ENCODE measurements around the gene RANBP17. TPM values are rescaled to one million over a fixed set of nuclear protein-coding genes. Genes with fewer than 3 reads are reported as not detected.
A peak's percentile ranks its signal among the peaks of the same experiment; 100 is the strongest.

The RANBP17 gene
- total and polyA plus RNA-seq, 9 of the 15 experiments (the other 6 are each of a cell fraction or from before 2014, with no cell fraction given) = not detected

DNA sequence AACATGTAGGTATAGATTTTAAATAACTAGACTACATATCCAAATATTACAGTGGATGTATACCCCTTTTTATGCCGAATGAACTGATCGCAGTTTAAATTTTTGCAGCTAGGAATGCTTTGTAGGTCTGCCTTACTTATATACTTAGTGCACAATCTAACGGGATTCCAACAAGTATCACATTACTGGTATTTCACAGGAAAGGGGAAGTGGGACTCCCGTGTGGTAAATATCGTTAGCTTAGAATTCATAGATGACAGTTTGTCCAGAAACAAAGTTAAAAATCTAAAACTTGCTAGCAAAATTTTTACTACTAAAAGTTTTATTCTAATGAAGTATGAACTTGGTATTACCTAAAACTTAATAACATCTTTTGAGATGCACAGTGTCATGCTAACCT lies 253.7 kb downstream of the RANBP17 start:
- Histone ChIP-seq H3K4me2 (ENCODE audit: insufficient read depth, low read length) (no peak overlapping the region), H3K9me3 (replicated peaks; ENCODE audit: control insufficient read depth, insufficient read depth, low read depth, low read length) (no peaks in the 10 kb centered on the region), H3K9me1 (ENCODE audit: control insufficient read depth, insufficient read depth, low read length) (no peaks in the 10 kb centered on the region), H4K20me1 (replicated peaks; ENCODE audit: control insufficient read depth, insufficient read depth, low read length) (no peaks in the 10 kb centered on the region), H3K4me1 (replicated peaks in 1 of 2; ENCODE audit: control insufficient read depth in 2 of 2, insufficient read depth in 2 of 2, low read length in 2 of 2) (no peaks in the 10 kb centered on the region), H3K9ac (ENCODE audit: insufficient read depth in 1 of 2, low read depth in 2 of 2, low read length in 2 of 2) (no peak overlapping the region), H3K27ac (ENCODE audit: extremely low read depth, low read depth, low read length) (no peak overlapping the region), H3K4me3 (no peak overlapping the region), H3K79me2 (ENCODE audit: control insufficient read depth, insufficient read depth, low read length) (no peaks in the 10 kb centered on the region), H2AFZ (ENCODE audit: low read depth, low read length) (no peak overlapping the region), H3K27me3 (ENCODE audit: control insufficient read depth in 2 of 2, insufficient read depth in 2 of 2, low read length in 2 of 2) (no peaks in the 10 kb centered on the region), H3K36me3 (ENCODE audit: control insufficient read depth, insufficient read depth, low read length) (no peaks in the 10 kb centered on the region)
- ATAC-seq (no peak), FAIRE-seq (no peak), DNase-seq (ENCODE audit: extremely low read depth in 1 of 4, low spot score in 3 of 4) (no peak)
- intact Hi-C loops (cut with micrococcal nuclease) = no loop called here
- POLR2A ChIA-PET = no interaction called here
- BruUV-seq (replicated peaks) = no TSS peak
- CTCF ChIA-PET (ENCODE audit: low intra/inter-chr PET ratio) = no interaction called here
- no peak for TF ChIP-seq TEAD2 (tag; IDR thresholded peaks at IDR 0.05)
- TF ChIP-seq WHSC1 (IDR thresholded peaks at IDR 0.05; ENCODE audit: low read length) = no peak
- TF ChIP-seq SPI1 (IDR thresholded peaks at IDR 0.05; ENCODE audit: borderline replicate concordance, low read depth, low read length) = peak; percentile 24; the same call in 1 of the 2 replicates
- TF ChIP-seq ZNF589 (CRISPR knock-in tag; IDR thresholded peaks at IDR 0.05; ENCODE audit: low read depth) = no peak
- TF ChIP-seq ZBTB17 (CRISPR knock-in tag; IDR thresholded peaks at IDR 0.05) = no peak
- no peak for TF ChIP-seq ZFP36 (IDR thresholded peaks at IDR 0.05; ENCODE audit: low read depth, low read length, partially characterized antibody)
- no peak for TF ChIP-seq NCOA1 (IDR thresholded peaks at IDR 0.05; ENCODE audit: low read depth)
- no peak for TF ChIP-seq LARP7 (IDR thresholded peaks at IDR 0.05)
- 5% methylated on average over 5 of the region's 5 CpGs for WGBS (ENCODE audit: insufficient coverage, low coverage, missing lambda C conversion rate)
- in situ Hi-C loops (cut with MboI) = no loop called here

DNA sequence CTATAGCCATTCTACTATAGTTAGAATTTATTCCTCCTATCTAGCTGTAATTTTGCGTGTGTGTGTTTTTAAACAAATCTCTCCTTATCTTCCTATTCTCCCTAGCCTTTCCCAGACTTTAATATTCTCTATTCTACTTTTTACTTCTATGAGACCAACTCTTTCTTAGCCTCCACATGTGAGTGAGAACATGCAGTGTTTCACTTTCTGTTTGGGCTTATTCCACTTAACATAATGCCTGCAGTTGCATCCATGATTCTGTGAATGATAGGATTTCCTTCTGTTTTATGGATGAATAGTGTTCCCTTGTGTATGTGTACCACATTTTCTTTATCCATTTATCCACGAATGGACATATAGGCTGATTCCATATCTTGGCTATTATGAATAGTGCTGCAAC lies 254.9 kb downstream of the RANBP17 start:
- DNase-seq (ENCODE audit: extremely low read depth in 1 of 4, low spot score in 3 of 4) (no peak), ATAC-seq (no peak), FAIRE-seq (no peak)
- Histone ChIP-seq H3K79me2 (ENCODE audit: control insufficient read depth, insufficient read depth, low read length) (no peaks in the 10 kb centered on the region), H3K27ac (ENCODE audit: extremely low read depth, low read depth, low read length) (no peak overlapping the region), H3K4me1 (replicated peaks in 1 of 2; ENCODE audit: control insufficient read depth in 2 of 2, insufficient read depth in 2 of 2, low read length in 2 of 2) (no peaks in the 10 kb centered on the region), H3K4me3 (no peak overlapping the region), H4K20me1 (replicated peaks; ENCODE audit: control insufficient read depth, insufficient read depth, low read length) (no peaks in the 10 kb centered on the region), H3K27me3 (ENCODE audit: control insufficient read depth in 2 of 2, insufficient read depth in 2 of 2, low read length in 2 of 2) (no peaks in the 10 kb centered on the region), H3K4me2 (ENCODE audit: insufficient read depth, low read length) (no peak overlapping the region), H3K9me1 (ENCODE audit: control insufficient read depth, insufficient read depth, low read length) (no peaks in the 10 kb centered on the region), H3K9ac (ENCODE audit: insufficient read depth in 1 of 2, low read depth in 2 of 2, low read length in 2 of 2) (no peak overlapping the region), H2AFZ (ENCODE audit: low read depth, low read length) (no peak overlapping the region), H3K9me3 (replicated peaks; ENCODE audit: control insufficient read depth, insufficient read depth, low read depth, low read length) (no peaks in the 10 kb centered on the region), H3K36me3 (ENCODE audit: control insufficient read depth, insufficient read depth, low read length) (no peaks in the 10 kb centered on the region)
- TF ChIP-seq SP2 (IDR thresholded peaks at IDR 0.05; ENCODE audit: extremely low read depth, low read depth, low read length, poor library complexity, severe bottlenecking) = no peak
- no peak for TF ChIP-seq PHB2 (IDR thresholded peaks at IDR 0.05; ENCODE audit: low read depth)
- no peak for TF ChIP-seq CREM (IDR thresholded peaks at IDR 0.05; ENCODE audit: low read depth)
- TF ChIP-seq ELF4 (CRISPR knock-in tag; IDR thresholded peaks at IDR 0.05) = no peak
- no TSS peak for BruUV-seq (replicated peaks)
- in situ Hi-C loops (cut with MboI) (no loop called here), intact Hi-C loops (cut with micrococcal nuclease) (no loop called here)
- ChIA-PET POLR2A (no interaction called here), CTCF (ENCODE audit: low intra/inter-chr PET ratio) (no interaction called here)
- WGBS (ENCODE audit: insufficient coverage, low coverage, missing lambda C conversion rate) = 0% methylated on average over 2 of the region's 2 CpGs

Measured in K562 (cell line).